HEK293 (cell line): ENCODE results near the gene HMGN2.
A peak's percentile ranks its signal among the peaks of the same experiment; 100 is the strongest.

ENCODE experiments used
- GLI4 ChIP-seq: fragments of 450-650 bp; formaldehyde crosslinking; IDR thresholded peaks from 2 replicates; pipeline ENCODE4 v1.5.1; 2016; ENCODE audit warnings: missing biosample characterization, missing genetic modification characterization
- HIC1 ChIP-seq: fragments of 450-650 bp; formaldehyde crosslinking; IDR thresholded peaks from 2 replicates; pipeline ENCODE4 v1.5.1; 2016; ENCODE audit warnings: missing biosample characterization, missing genetic modification characterization
- HOXD13 ChIP-seq: sonication (generic); formaldehyde crosslinking; IDR thresholded peaks from 2 replicates; pipeline ENCODE4 v1.8.0; 2022; ENCODE audit warnings: missing genetic modification reagents, borderline replicate concordance
- KLF10 ChIP-seq: fragments of 450-650 bp; IDR thresholded peaks from 2 replicates; pipeline ENCODE4 v1.5.1; 2018; ENCODE audit warnings: missing biosample characterization, mild to moderate bottlenecking, missing genetic modification characterization
- KLF9 ChIP-seq: fragments of 450-650 bp; formaldehyde crosslinking; IDR thresholded peaks from 2 replicates; pipeline ENCODE4 v1.5.1; 2016; ENCODE audit warnings: missing biosample characterization, missing genetic modification characterization, low read depth
- MYNN ChIP-seq: fragments of 450-650 bp; formaldehyde crosslinking; IDR thresholded peaks from 2 replicates; pipeline ENCODE4 v1.5.1; 2016; ENCODE audit warnings: missing biosample characterization, missing genetic modification characterization, borderline replicate concordance
- PRDM1 ChIP-seq: fragments of 450-650 bp; formaldehyde crosslinking; IDR thresholded peaks from 2 replicates; pipeline ENCODE4; 2016; ENCODE audit warnings: missing biosample characterization, missing genetic modification characterization
- PRDM4 ChIP-seq: fragments of 450-650 bp; formaldehyde crosslinking; IDR thresholded peaks from 2 replicates; pipeline ENCODE4 v1.5.1; 2017; ENCODE audit warnings: missing biosample characterization, missing genetic modification characterization
- REST ChIP-seq: fragments of 450-650 bp; formaldehyde crosslinking; IDR thresholded peaks from 2 replicates; pipeline ENCODE4 v1.5.1; 2016; ENCODE audit warnings: missing biosample characterization, missing genetic modification characterization
- ZBTB26 ChIP-seq: fragments of 450-650 bp; formaldehyde crosslinking; optimal IDR thresholded peaks from 2 replicates; pipeline ENCODE3; 2016; ENCODE audit warnings: missing biosample characterization, mild to moderate bottlenecking, missing genetic modification characterization
- ZIC2 ChIP-seq: fragments of 450-650 bp; formaldehyde crosslinking; IDR thresholded peaks from 2 replicates; pipeline ENCODE4 v1.5.1; 2016; ENCODE audit warnings: missing biosample characterization, missing genetic modification characterization
- ZNF114 ChIP-seq: fragments of 450-650 bp; formaldehyde crosslinking; IDR thresholded peaks from 2 replicates; pipeline ENCODE4 v1.5.0; 2017; ENCODE audit warnings: missing biosample characterization, missing genetic modification characterization
- ZNF292 ChIP-seq: fragments of 450-650 bp; formaldehyde crosslinking; IDR thresholded peaks from 2 replicates; pipeline ENCODE4 v1.5.1; 2016; ENCODE audit warnings: low read depth, missing biosample characterization, missing genetic modification characterization, borderline replicate concordance
- ZNF394 ChIP-seq: fragments of 450-650 bp; formaldehyde crosslinking; IDR thresholded peaks from 2 replicates; pipeline ENCODE4 v1.5.1; 2016; ENCODE audit warnings: missing biosample characterization, missing genetic modification characterization, mild to moderate bottlenecking, moderate library complexity, borderline replicate concordance
- ZNF426 ChIP-seq: fragments of 450-650 bp; formaldehyde crosslinking; IDR thresholded peaks from 2 replicates; pipeline ENCODE4 v1.5.1; 2017; ENCODE audit warnings: missing biosample characterization, missing genetic modification characterization, mild to moderate bottlenecking, inconsistent platforms, moderate library complexity
- ZNF449 ChIP-seq: fragments of 450-650 bp; formaldehyde crosslinking; IDR thresholded peaks from 2 replicates; pipeline ENCODE4 v1.5.1; 2017; ENCODE audit warnings: missing biosample characterization, mild to moderate bottlenecking, missing genetic modification characterization, moderate library complexity
- ZNF513 ChIP-seq: fragments of 450-650 bp; IDR thresholded peaks from 2 replicates; pipeline ENCODE4 v1.5.1; 2018; ENCODE audit warnings: missing biosample characterization, missing genetic modification characterization
- ZNF548 ChIP-seq: fragments of 450-650 bp; formaldehyde crosslinking; IDR thresholded peaks from 2 replicates; pipeline ENCODE4 v1.5.1; 2016; ENCODE audit warnings: missing biosample characterization, missing genetic modification characterization
- ZNF600 ChIP-seq: fragments of 450-650 bp; formaldehyde crosslinking; IDR thresholded peaks from 2 replicates; pipeline ENCODE4 v1.5.1; 2016; ENCODE audit warnings: missing biosample characterization, missing genetic modification characterization
- ZNF843 ChIP-seq: fragments of 450-650 bp; formaldehyde crosslinking; IDR thresholded peaks from 2 replicates; pipeline ENCODE4 v1.5.1; 2016; ENCODE audit warnings: missing biosample characterization, missing genetic modification characterization
- ZSCAN4 ChIP-seq: fragments of 450-650 bp; formaldehyde crosslinking; IDR thresholded peaks from 2 replicates; pipeline ENCODE4 v1.5.1; 2017; ENCODE audit warnings: missing biosample characterization, missing genetic modification characterization
- ZXDB ChIP-seq: fragments of 450-650 bp; formaldehyde crosslinking; IDR thresholded peaks from 2 replicates; pipeline ENCODE4 v1.5.1; 2016; ENCODE audit warnings: missing biosample characterization, missing genetic modification characterization

Gene HMGN2

GRCh38 chr1:26500488-26501175 lies 28.4 kb downstream of the HMGN2 start (continued):
- TF ChIP-seq ZNF843 (peak; percentile 68; the same call in 1 of the 2 replicates), MYNN (tag by site-specific recombination) (peak; percentile 15; the same call in 1 of the 2 replicates), ZSCAN4 (tag by site-specific recombination) (0 out of 2 replicates have a peak, but pooled peaks have one; percentile 29), ZNF394 (peak; percentile 78), ZNF513 (tag by site-specific recombination) (no peak), ZNF292 (tag by site-specific recombination) (no peak), PRDM4 (tag by site-specific recombination) (peak; percentile 53), ZNF114 (tag by site-specific recombination) (no peak), ZNF449 (tag by site-specific recombination) (peak; percentile 84; the same call in 1 of the 2 replicates), ZBTB26 (peak; percentile 99), KLF9 (tag by site-specific recombination) (peak; percentile 61), GLI4 (tag by site-specific recombination) (peak; percentile 79), HIC1 (tag by site-specific recombination) (peak; percentile 88), ZNF548 (no peak), HOXD13 (no peak), ZIC2 (tag by site-specific recombination) (peak; percentile 92), ZXDB (tag by site-specific recombination) (peak; percentile 99), REST (peak; percentile 40; the same call in 1 of the 2 replicates), PRDM1 (no peak), KLF10 (tag by site-specific recombination) (peak; percentile 35), ZNF426 (no peak), ZNF600 (peak; percentile 98)
